Natural killer cell (primary cell): ENCODE data around the gene SSTR3. TPM values are rescaled to one million over a fixed set of nuclear protein-coding genes. Genes with fewer than 3 reads are reported as not detected.

ENCODE experiments used
- ATAC-seq, 3 donors: fragments of 150-1000 bp in 2 of 3; fragments of 200-7000 bp in 1 of 3; cut with Tn5 transposase; 1 replicate in 1 of 3; 2 replicates in 2 of 3; pipeline ENCODE4 v1.10.0; 2021; ENCODE audit warnings: mild to moderate bottlenecking in 2 of 3, moderate library complexity in 2 of 3
- DNase-seq, 2 donors: peaks; one replicate each; pipeline versions ENCODE4 v3.0.0 to v3.0.0-alpha.2; 2013 to 2021; ENCODE audit warnings: mixed read lengths in 1 of 2
- H3K27ac ChIP-seq: one replicate; pipeline ENCODE4 v1.5.1; 2013; ENCODE audit warnings: mild to moderate bottlenecking, low read length
- H3K27me3 ChIP-seq: one replicate; pipeline ENCODE4 v1.6.1; 2013; ENCODE audit warnings: low read length; ENCODE audit not compliant: control insufficient read depth, insufficient read depth
- H3K36me3 ChIP-seq: one replicate; pipeline ENCODE4 v1.6.1; 2013; ENCODE audit warnings: low read length; ENCODE audit not compliant: control insufficient read depth, insufficient read depth
- H3K4me1 ChIP-seq: one replicate; pipeline ENCODE4 v1.6.1; 2013; ENCODE audit warnings: low read length; ENCODE audit not compliant: control insufficient read depth, insufficient read depth
- H3K4me3 ChIP-seq: one replicate; pipeline ENCODE4 v1.5.1; 2013; ENCODE audit warnings: low read length
- H3K9me3 ChIP-seq: one replicate; pipeline ENCODE4 v1.6.1; 2013; ENCODE audit warnings: low read length; ENCODE audit not compliant: control insufficient read depth, insufficient read depth
- H3K27ac Mint-ChIP-seq, 2 donors: one replicate each; pipeline ENCODE4 v1.8.0; 2022; ENCODE audit warnings: mild to moderate bottlenecking in 2 of 2, mixed read lengths in 2 of 2, moderate library complexity in 1 of 2
- H3K27me3 Mint-ChIP-seq, 2 donors: one replicate each; pipeline ENCODE4 v1.8.0; 2022; ENCODE audit warnings: low read depth in 2 of 2, mixed read lengths in 2 of 2
- H3K36me3 Mint-ChIP-seq: one replicate; pipeline ENCODE4 v1.8.0; 2022; ENCODE audit warnings: mixed read lengths
- H3K4me1 Mint-ChIP-seq, 2 donors: one replicate each; pipeline ENCODE4 v1.8.0; 2022; ENCODE audit warnings: mixed read lengths in 2 of 2
- H3K4me3 Mint-ChIP-seq: one replicate; pipeline ENCODE4 v1.8.0; 2022; ENCODE audit warnings: mild to moderate bottlenecking, moderate library complexity, mixed read lengths
- H3K9me3 Mint-ChIP-seq, 2 donors: one replicate each; pipeline ENCODE4 v1.8.0; 2022; ENCODE audit warnings: mixed read lengths in 2 of 2
- WGBS: methylation state at CpG from one replicate; pipeline ENCODE4 v1.1.7; 2013; ENCODE audit warnings: missing lambda C conversion rate; ENCODE audit not compliant: insufficient coverage; 5-methylcytosine and 5-hydroxymethylcytosine counted together
- intact Hi-C: fragments of 100-400 bp; cut with micrococcal nuclease; formaldehyde crosslinking; loops from one replicate; pipeline ENCODE4 v1.14.2; 2022
- total RNA-seq, 4 donors: library from RNA; stranded (reverse); fragments of 120-200 nt in 1 of 4; gene quantifications; one replicate each; pipeline versions ENCODE4 v1.2.3 to v1.2.4, GENCODE V29; 2013 to 2022
- TF ChIP-seq, protein P1 (sequence below): fragments of 200-600 bp; IDR thresholded peaks from one replicate; pipeline ENCODE4 v1.8.0; 2022; ENCODE audit warnings: antibody characterized with exemption

The SSTR3 gene
- total RNA-seq, 3 donors from 2014 or later (not counting 1 experiment from before 2014, with no cell fraction given): 0.20 to 0.64 (median 0.23) TPM

DNA sequence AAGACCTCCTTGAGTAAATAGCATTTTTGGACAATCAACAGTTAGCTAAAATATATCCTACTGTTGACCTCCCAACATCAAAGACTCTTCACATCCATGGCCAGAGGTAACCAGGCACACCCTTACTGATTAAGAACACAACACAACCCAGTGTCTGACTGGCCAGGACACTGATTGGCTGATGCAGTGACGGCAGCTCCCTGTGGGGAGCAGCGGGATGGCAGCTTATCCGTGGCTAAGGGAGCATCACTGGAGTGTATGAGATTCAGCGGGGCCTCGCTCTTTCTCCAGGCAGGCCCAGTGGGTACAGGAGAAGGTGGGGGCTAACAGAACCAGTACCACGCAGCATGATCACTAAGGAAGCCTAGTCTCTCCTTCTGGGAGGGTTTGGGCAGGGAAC is 52.2 kb downstream of the SSTR3 start:
- Mint-ChIP-seq H3K27ac (peak overlapping the region; percentile 94 to 97), H3K36me3 (no peaks in the 10 kb centered on the region), H3K4me1 (peaks cover 92 to 97% of the 10 kb centered on the region in 2 donors), H3K9me3 (no peaks in the 10 kb centered on the region), H3K4me3 (peak overlapping the region; percentile 13), H3K27me3 (no peaks in the 10 kb centered on the region)
- intact Hi-C loops: loop anchor here (5.0 to 10.0 kb wide), 2 partner anchors 82 to 325 kb away; partner anchors contain the start of genes MFNG and RAC2
- Histone ChIP-seq H3K27me3 (no peaks in the 10 kb centered on the region), H3K36me3 (no peaks in the 10 kb centered on the region), H3K4me3 (no peak overlapping the region), H3K9me3 (no peaks in the 10 kb centered on the region), H3K27ac (peak overlapping the region; percentile 92), H3K4me1 (peaks cover 100% of the 10 kb centered on the region)
- WGBS: 95% methylated on average over 6 of the region's 6 CpGs
- ATAC-seq (no peak), DNase-seq (no peak)
- TF ChIP-seq, protein P1, sequence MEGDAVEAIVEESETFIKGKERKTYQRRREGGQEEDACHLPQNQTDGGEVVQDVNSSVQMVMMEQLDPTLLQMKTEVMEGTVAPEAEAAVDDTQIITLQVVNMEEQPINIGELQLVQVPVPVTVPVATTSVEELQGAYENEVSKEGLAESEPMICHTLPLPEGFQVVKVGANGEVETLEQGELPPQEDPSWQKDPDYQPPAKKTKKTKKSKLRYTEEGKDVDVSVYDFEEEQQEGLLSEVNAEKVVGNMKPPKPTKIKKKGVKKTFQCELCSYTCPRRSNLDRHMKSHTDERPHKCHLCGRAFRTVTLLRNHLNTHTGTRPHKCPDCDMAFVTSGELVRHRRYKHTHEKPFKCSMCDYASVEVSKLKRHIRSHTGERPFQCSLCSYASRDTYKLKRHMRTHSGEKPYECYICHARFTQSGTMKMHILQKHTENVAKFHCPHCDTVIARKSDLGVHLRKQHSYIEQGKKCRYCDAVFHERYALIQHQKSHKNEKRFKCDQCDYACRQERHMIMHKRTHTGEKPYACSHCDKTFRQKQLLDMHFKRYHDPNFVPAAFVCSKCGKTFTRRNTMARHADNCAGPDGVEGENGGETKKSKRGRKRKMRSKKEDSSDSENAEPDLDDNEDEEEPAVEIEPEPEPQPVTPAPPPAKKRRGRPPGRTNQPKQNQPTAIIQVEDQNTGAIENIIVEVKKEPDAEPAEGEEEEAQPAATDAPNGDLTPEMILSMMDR: no peak

GRCh38 chr22:37158963-37159290 is 53.4 kb downstream of the SSTR3 start:
- intact Hi-C loops: no loop called here
- H3K27ac ChIP-seq: peak overlapping the region; percentile 92
- peak overlapping the region; percentile 77 for H3K4me3 Mint-ChIP-seq
- WGBS: 29% methylated on average over 5 of the region's 5 CpGs
- no peaks in the 10 kb centered on the region for H3K27me3 Mint-ChIP-seq
- peak in 1 of 3 donors; percentile 3 for ATAC-seq
- H3K4me1 Mint-ChIP-seq: peaks cover 87 to 93% of the 10 kb centered on the region in 2 donors
- no peaks in the 10 kb centered on the region for H3K36me3 ChIP-seq
- H3K27ac Mint-ChIP-seq: peak overlapping the region; percentile 94 to 97
- H3K9me3 Mint-ChIP-seq: no peaks in the 10 kb centered on the region
- no peaks in the 10 kb centered on the region for H3K27me3 ChIP-seq
- DNase-seq: no peak
- peaks cover 99% of the 10 kb centered on the region for H3K4me1 ChIP-seq
- TF ChIP-seq, protein P1: no peak
- no peaks in the 10 kb centered on the region for H3K36me3 Mint-ChIP-seq
- no peaks in the 10 kb centered on the region for H3K9me3 ChIP-seq
- H3K4me3 ChIP-seq: no peak overlapping the region

DNA sequence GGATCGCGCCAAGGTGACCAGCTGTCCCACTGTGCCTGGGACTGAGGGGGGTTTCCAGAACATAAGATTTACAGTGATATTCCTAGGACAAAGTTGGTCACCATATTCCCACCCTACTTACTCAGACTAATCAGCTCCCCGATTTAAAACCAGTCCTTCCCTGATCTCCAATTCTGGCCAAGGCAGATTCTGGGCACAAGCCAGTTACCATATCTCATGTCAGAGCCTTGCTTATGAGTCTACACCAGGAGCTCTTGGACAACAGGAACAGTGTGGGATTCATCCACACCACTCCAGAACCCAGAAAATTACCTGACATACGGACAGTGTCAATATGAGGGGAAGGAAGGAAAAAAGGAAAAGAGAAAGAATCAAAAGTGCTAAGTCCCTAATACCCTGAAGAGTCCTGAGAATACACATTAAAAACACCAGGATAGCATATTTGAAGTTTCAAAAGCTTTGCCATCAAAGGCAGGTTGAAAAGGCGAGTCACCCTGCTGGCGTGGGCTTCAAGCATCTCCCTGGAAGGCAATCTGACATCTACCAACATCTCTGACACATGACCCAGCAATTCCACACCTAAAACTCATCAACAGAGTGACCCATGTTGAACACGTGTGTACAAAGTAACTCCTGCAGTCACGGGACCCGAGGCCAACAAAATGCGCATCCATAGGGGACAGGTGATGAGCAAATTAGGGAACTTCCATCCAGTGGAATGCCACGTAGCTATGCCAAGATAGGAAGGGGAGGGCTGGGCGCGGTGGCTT is 54.6 kb downstream of the SSTR3 start:
- H3K27me3 ChIP-seq: no peaks in the 10 kb centered on the region
- H3K4me3 ChIP-seq: no peak overlapping the region
- Mint-ChIP-seq H3K27ac (peak overlapping the region; percentile 94 to 97), H3K36me3 (no peaks in the 10 kb centered on the region), H3K4me1 (peaks cover 74 to 85% of the 10 kb centered on the region in 2 donors), H3K9me3 (no peaks in the 10 kb centered on the region), H3K4me3 (peak overlapping the region; percentile 77), H3K27me3 (no peaks in the 10 kb centered on the region)
- peaks cover 98% of the 10 kb centered on the region for H3K4me1 ChIP-seq
- H3K9me3 ChIP-seq: no peaks in the 10 kb centered on the region
- ATAC-seq: no peak
- TF ChIP-seq, protein P1: no peak
- H3K27ac ChIP-seq: peak overlapping the region; percentile 92
- DNase-seq: no peak
- 87% methylated on average over 12 of the region's 13 CpGs for WGBS
- intact Hi-C loops: no loop called here
- H3K36me3 ChIP-seq: no peaks in the 10 kb centered on the region
